Neuronal stem cell (in vitro differentiated cells): ENCODE data around the gene ARHGAP9.

Experiments
- DNase-seq: peaks from one replicate; pipeline ENCODE4 v3.0.0-alpha.2; 2013; ENCODE audit warnings: low spot score
- H2AFZ ChIP-seq: one replicate; pipeline ENCODE4 v1.6.1; 2013; ENCODE audit warnings: mild to moderate bottlenecking, low read length, inconsistent platforms
- H2AK5ac ChIP-seq: 2 replicates; pipeline ENCODE4 v1.6.1; 2013; ENCODE audit warnings: low read depth, mild to moderate bottlenecking, inconsistent platforms, low read length, moderate library complexity, mixed read lengths
- H2BK120ac ChIP-seq: 2 replicates; pipeline ENCODE4 v1.6.1; 2013; ENCODE audit warnings: low read depth, mild to moderate bottlenecking, inconsistent platforms, low read length, moderate library complexity, mixed read lengths
- H2BK12ac ChIP-seq: one replicate; pipeline ENCODE4 v1.6.1; 2013; ENCODE audit warnings: low read length, inconsistent platforms
- H2BK15ac ChIP-seq: 2 replicates; pipeline ENCODE4 v1.6.1; 2013; ENCODE audit warnings: mild to moderate bottlenecking, low read length, inconsistent platforms, mixed read lengths
- H2BK5ac ChIP-seq: one replicate; pipeline ENCODE4 v1.6.1; 2013; ENCODE audit warnings: inconsistent platforms, mild to moderate bottlenecking, low read length, moderate library complexity
- H3K14ac ChIP-seq: one replicate; pipeline ENCODE4 v1.6.1; 2013; ENCODE audit warnings: low read length, inconsistent platforms
- H3K18ac ChIP-seq: 2 replicates; pipeline ENCODE4 v1.6.1; 2013; ENCODE audit warnings: low read length, inconsistent platforms
- H3K23ac ChIP-seq: 2 replicates; pipeline ENCODE4 v1.6.1; 2013; ENCODE audit warnings: low read depth, mild to moderate bottlenecking, mixed read lengths, low read length, inconsistent platforms; ENCODE audit not compliant: poor library complexity
- H3K27ac ChIP-seq: replicated peaks from 3 replicates; pipeline ENCODE4 v1.5.1; 2013; ENCODE audit warnings: low read length, inconsistent platforms
- H3K27me3 ChIP-seq, 3 experiments: 2 replicates each; pipeline ENCODE4 v1.6.1; 2013; ENCODE audit warnings: low read length in 3 of 3, mild to moderate bottlenecking in 2 of 3, inconsistent platforms in 1 of 3, low read depth in 1 of 3, mixed read lengths in 1 of 3, moderate library complexity in 1 of 3; ENCODE audit not compliant: control insufficient read depth in 3 of 3, insufficient read depth in 3 of 3
- H3K36me3 ChIP-seq, 2 donors: replicated peaks in 1 of 2; 2 replicates each; pipeline ENCODE4 v1.6.1; 2013; ENCODE audit warnings: low read length in 2 of 2; ENCODE audit not compliant: control insufficient read depth in 2 of 2, insufficient read depth in 2 of 2
- H3K4ac ChIP-seq: 2 replicates; pipeline ENCODE4 v1.6.1; 2013; ENCODE audit warnings: inconsistent platforms, mild to moderate bottlenecking, low read length, moderate library complexity
- H3K4me1 ChIP-seq, 2 donors: 1 replicate in 1 of 2; 2 replicates in 1 of 2; pipeline ENCODE4 v1.6.1; 2013; ENCODE audit warnings: low read length in 2 of 2, low read depth in 1 of 2; ENCODE audit not compliant: control insufficient read depth in 2 of 2, insufficient read depth in 1 of 2
- H3K4me2 ChIP-seq: one replicate; pipeline ENCODE4 v1.6.1; 2013; ENCODE audit warnings: mild to moderate bottlenecking, low read length, inconsistent platforms; ENCODE audit not compliant: insufficient read depth, poor library complexity, severe bottlenecking
- H3K4me3 ChIP-seq, 2 donors: 2 replicates each; pipeline ENCODE4 v1.5.1; 2013; ENCODE audit warnings: low read length in 2 of 2, mild to moderate bottlenecking in 2 of 2, inconsistent platforms in 1 of 2, moderate library complexity in 1 of 2
- H3K79me1 ChIP-seq: one replicate; pipeline ENCODE4 v1.6.1; 2013; ENCODE audit warnings: low read depth, mild to moderate bottlenecking, inconsistent platforms, low read length, moderate library complexity
- H3K9ac ChIP-seq: one replicate; pipeline ENCODE4 v1.6.1; 2013; ENCODE audit warnings: mild to moderate bottlenecking, low read depth, low read length, inconsistent platforms; ENCODE audit not compliant: poor library complexity
- H3K9me3 ChIP-seq, 2 donors: replicated peaks in 1 of 2; 2 replicates each; pipeline versions ENCODE3 to v1.6.1; 2013; ENCODE audit warnings: low read length in 2 of 2, mild to moderate bottlenecking in 2 of 2, inconsistent platforms in 1 of 2, low read depth in 1 of 2, mixed read lengths in 1 of 2, moderate library complexity in 1 of 2; ENCODE audit not compliant: control insufficient read depth in 2 of 2, insufficient read depth in 1 of 2
- H4K8ac ChIP-seq: one replicate; pipeline ENCODE4 v1.6.1; 2013; ENCODE audit warnings: low read depth, mild to moderate bottlenecking, inconsistent platforms, low read length, moderate library complexity
- H4K91ac ChIP-seq: one replicate; pipeline ENCODE4 v1.6.1; 2013; ENCODE audit warnings: low read length, low read depth, mild to moderate bottlenecking, inconsistent platforms; ENCODE audit not compliant: poor library complexity
- WGBS, 2 donors: extraction: QIAGEN DNeasy Blood & Tissue Kit; methylation state at CpG; one replicate each; pipeline ENCODE4 v1.1.7; 2013; ENCODE audit warnings: missing lambda C conversion rate in 2 of 2, mixed read lengths in 1 of 2; ENCODE audit not compliant: insufficient read length in 2 of 2, insufficient replicate concordance in 1 of 2; ENCODE audit errors: extremely low coverage in 2 of 2; 5-methylcytosine and 5-hydroxymethylcytosine counted together

Gene ARHGAP9

DNA sequence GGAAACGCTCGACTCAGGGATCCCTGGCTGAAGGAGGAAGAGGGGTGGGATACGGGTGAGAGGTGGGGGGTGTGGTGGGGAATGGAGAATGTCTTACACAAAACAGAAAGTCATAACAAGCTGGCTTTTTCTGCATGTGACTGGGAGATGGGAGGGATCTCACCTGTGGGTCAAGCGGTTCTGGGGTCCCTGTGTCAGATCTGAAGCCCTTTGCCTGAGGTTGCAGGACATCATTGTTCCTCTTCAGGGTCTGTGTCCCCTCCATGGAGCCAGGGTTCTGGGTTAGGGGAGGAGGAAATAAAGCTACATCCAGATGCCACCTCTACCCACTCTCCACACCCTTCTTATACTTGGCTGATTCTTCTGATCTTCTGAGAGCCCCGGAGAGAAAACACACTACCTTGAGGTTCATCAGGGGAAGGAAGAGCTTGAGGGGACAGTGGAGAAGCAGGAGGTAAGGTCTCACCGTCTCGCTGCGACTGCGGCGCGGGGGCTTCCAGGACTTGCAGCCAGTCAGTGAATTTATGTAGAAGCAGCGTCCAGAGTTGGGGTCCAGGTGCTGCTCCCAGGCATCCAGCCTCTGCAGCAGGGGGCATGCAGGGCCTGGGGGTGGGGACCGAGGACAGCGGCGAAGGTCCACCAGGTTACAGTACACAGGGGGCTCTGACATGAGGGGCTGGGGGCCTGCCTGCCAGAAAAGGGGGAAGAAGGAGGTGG lies 2.5 kb downstream of the ARHGAP9 start:
- no CpG with 5 or more reads among the region's 15 CpGs for WGBS, 2 donors
- DNase-seq, result no peak

DNA sequence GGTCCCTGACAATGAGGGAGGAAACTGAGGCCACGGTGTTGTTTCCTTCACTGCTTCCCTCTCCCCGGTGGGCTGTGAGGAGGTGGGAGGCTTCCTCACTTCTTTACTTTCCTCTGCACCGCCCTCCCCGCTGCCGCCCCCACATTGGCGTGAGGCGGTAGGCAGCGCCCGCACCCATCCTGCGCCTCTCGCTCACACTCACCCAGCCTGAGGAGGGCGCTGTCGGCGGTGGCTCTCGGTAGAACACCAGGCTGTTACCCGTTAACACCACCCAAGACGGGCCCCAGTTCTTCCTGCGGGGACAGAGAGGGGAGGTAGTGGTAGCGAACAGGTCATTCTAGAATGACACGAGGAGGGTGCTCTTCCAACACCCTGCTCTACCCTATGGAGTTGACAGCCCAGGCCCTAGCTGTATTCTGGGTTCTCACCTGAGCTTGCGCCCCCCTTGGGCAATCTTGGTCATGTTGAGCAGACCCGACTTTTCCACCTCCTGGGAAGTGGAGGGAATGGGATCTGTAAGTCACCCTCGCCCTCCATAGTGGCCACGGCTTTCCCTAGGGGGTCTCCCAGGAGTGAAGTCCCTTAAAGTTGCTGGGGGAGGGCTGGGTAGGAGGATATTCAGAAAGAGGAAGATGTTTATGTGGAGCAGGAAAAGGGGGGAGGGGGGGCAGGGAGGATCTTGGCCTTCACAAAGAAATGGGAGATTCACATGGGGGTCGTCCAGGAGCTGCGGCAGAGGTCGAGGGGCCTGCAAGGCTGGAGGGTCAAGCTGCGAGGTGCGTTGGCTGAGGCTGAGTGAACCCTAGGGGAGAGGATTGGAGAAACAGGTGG lies 3.3 kb downstream of the ARHGAP9 start:
- peaks cover 5 to 21% of the 10 kb centered on the region in 2 donors for H3K4me1 ChIP-seq
- H3K79me1 ChIP-seq, result no peaks in the 10 kb centered on the region
- peak overlapping the region; percentile 73 for H3K18ac ChIP-seq
- H2BK12ac ChIP-seq, result peak overlapping the region; percentile 85
- H2BK120ac ChIP-seq, result no peak overlapping the region
- peak overlapping the region; percentile 34 to 47 for H3K4me3 ChIP-seq
- H2BK15ac ChIP-seq, result peak overlapping the region; percentile 61
- H3K36me3 ChIP-seq, result no peaks in the 10 kb centered on the region
- no CpG with 5 or more reads among the region's 29 CpGs for WGBS, 2 donors
- H4K8ac ChIP-seq, result no peak overlapping the region
- no peak overlapping the region for H3K4ac ChIP-seq
- peaks cover 22 to 71% (median 67%) of the 10 kb centered on the region in 3 experiments for H3K27me3 ChIP-seq
- no peak overlapping the region for H3K27ac ChIP-seq
- no peak overlapping the region for H4K91ac ChIP-seq
- peak overlapping the region; percentile 54 for H3K9ac ChIP-seq
- H3K23ac ChIP-seq, result peak overlapping the region; percentile 90
- peak overlapping the region; percentile 81 for H3K4me2 ChIP-seq
- peak overlapping the region; percentile 98 for H2AFZ ChIP-seq
- H3K14ac ChIP-seq, result peak overlapping the region; percentile 73
- H2BK5ac ChIP-seq, result peak overlapping the region; percentile 3
- peak overlapping the region; percentile 80 for H2AK5ac ChIP-seq
- no peak for DNase-seq
- H3K9me3 ChIP-seq, result peaks cover 0 to 4% of the 10 kb centered on the region in 2 donors

More for the DNA sequence above, 2.5 kb downstream of the ARHGAP9 start:
- peak overlapping the region; percentile 93 for H2AK5ac ChIP-seq
- H3K27me3 ChIP-seq, result peaks cover 22 to 71% (median 70%) of the 10 kb centered on the region in 3 experiments
- H3K4ac ChIP-seq, result peak overlapping the region; percentile 45
- no peak overlapping the region for H3K4me2 ChIP-seq
- H3K27ac ChIP-seq, result no peak overlapping the region
- peak overlapping the region; percentile 3 for H2BK5ac ChIP-seq
- H2BK12ac ChIP-seq, result no peak overlapping the region
- H3K4me1 ChIP-seq, result peaks cover 5 to 23% of the 10 kb centered on the region in 2 donors
- no peaks in the 10 kb centered on the region for H3K36me3 ChIP-seq
- H3K9ac ChIP-seq, result no peak overlapping the region
- H2BK15ac ChIP-seq, result peak overlapping the region; percentile 46
- H4K91ac ChIP-seq, result no peak overlapping the region
- no peak overlapping the region for H2BK120ac ChIP-seq
- no peaks in the 10 kb centered on the region for H3K79me1 ChIP-seq
- peak overlapping the region; percentile 70 for H2AFZ ChIP-seq
- peak overlapping the region; percentile 71 for H3K23ac ChIP-seq
- no peak overlapping the region for H3K14ac ChIP-seq
- H3K18ac ChIP-seq, result no peak overlapping the region
- H4K8ac ChIP-seq, result no peak overlapping the region
- peaks cover 0 to 4% of the 10 kb centered on the region in 2 donors for H3K9me3 ChIP-seq
- no peak overlapping the region for H3K4me3 ChIP-seq

DNA sequence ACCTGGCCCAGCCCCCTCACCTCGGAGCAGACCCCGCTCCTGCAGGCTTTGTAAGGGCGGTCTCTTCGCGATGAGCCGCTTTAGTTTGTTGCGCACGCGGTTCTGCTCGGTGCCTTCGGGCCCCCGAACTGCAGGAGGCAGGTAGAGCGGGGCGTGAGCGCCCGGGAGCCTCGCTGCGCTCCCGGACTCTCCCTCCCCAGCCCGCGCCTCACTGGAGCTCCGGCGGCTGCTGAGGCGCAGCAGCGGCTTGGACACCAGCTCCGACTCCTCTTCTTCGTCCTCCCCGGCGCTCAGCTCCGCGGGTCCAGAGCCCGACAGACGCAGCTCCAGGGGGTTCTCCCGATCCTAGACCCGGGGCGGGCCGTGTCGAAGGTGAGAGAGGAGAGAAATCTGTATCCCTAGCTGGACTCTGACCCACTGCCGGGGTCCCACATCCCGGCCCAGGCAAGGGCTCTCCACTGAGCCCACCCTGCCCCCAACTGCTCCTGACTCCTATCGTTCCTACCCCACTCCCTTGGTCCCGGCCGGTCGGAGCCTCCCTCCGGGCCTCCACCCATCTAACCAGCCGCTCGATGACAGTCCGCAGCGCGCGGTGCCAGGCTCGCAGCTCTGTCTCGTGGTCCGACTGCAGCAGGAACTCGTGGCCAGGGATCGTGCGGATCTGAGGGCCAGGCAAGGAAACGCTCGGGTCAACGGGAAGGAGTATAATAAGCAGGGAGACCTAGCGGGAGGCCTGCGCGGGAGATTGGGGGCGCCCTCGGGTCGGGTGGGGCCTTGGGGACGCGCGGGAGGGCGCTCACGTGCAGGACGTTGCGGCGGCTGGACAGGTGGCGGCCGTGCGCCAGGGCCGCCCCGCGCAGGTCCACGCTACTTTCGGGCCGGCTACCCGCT lies 4.2 kb downstream of the ARHGAP9 start:
- no peak for DNase-seq
- no peak overlapping the region for H2BK120ac ChIP-seq

More for the DNA sequence above, 4.2 kb downstream of the ARHGAP9 start:
- peak overlapping the region; percentile 85 for H2BK12ac ChIP-seq
- peak overlapping the region; percentile 80 for H2AK5ac ChIP-seq
- WGBS, 2 donors, result no CpG with 5 or more reads among the region's 84 CpGs
- peak overlapping the region; percentile 90 for H3K23ac ChIP-seq
- no peak overlapping the region for H3K4ac ChIP-seq
- H3K36me3 ChIP-seq, result no peaks in the 10 kb centered on the region
- H3K4me2 ChIP-seq, result peak overlapping the region; percentile 81
- peak overlapping the region; percentile 73 for H3K18ac ChIP-seq
- no peak overlapping the region for H2BK5ac ChIP-seq
- H3K14ac ChIP-seq, result peak overlapping the region; percentile 73
- peaks cover 3 to 4% of the 10 kb centered on the region in 2 donors for H3K9me3 ChIP-seq
- H4K8ac ChIP-seq, result no peak overlapping the region
- H3K4me3 ChIP-seq, result peak overlapping the region; percentile 34 to 47
- H3K79me1 ChIP-seq, result no peaks in the 10 kb centered on the region
- H3K9ac ChIP-seq, result peak overlapping the region; percentile 54
- no peak overlapping the region for H4K91ac ChIP-seq
- peaks cover 5 to 21% of the 10 kb centered on the region in 2 donors for H3K4me1 ChIP-seq
- peak overlapping the region; percentile 61 for H2BK15ac ChIP-seq
- no peak overlapping the region for H3K27ac ChIP-seq
- peak overlapping the region; percentile 98 for H2AFZ ChIP-seq
- H3K27me3 ChIP-seq, result peaks cover 22 to 71% (median 67%) of the 10 kb centered on the region in 3 experiments
